C4-2B (cell line): Measurements from ENCODE around the gene COMTD1.
"Not testable (repeated sequence)": the region's sequence is repeated elsewhere in the genome, so short reads cannot be mapped to it uniquely, and the experiment has no call there.

Experiments
- H3K27ac ChIP-seq: fragments of 450-650 bp; 2 replicates; pipeline ENCODE4 v1.5.1; 2017
- ZFX ChIP-seq: fragments of 450-650 bp; IDR thresholded peaks from 2 replicates; pipeline ENCODE4 v1.6.1; 2017
- TF ChIP-seq, protein P1 (sequence below): fragments of 450-650 bp; conservative IDR thresholded peaks from 2 replicates; pipeline ENCODE4 v1.5.1; 2017; ENCODE audit warnings: mild to moderate bottlenecking

Gene COMTD1

DNA sequence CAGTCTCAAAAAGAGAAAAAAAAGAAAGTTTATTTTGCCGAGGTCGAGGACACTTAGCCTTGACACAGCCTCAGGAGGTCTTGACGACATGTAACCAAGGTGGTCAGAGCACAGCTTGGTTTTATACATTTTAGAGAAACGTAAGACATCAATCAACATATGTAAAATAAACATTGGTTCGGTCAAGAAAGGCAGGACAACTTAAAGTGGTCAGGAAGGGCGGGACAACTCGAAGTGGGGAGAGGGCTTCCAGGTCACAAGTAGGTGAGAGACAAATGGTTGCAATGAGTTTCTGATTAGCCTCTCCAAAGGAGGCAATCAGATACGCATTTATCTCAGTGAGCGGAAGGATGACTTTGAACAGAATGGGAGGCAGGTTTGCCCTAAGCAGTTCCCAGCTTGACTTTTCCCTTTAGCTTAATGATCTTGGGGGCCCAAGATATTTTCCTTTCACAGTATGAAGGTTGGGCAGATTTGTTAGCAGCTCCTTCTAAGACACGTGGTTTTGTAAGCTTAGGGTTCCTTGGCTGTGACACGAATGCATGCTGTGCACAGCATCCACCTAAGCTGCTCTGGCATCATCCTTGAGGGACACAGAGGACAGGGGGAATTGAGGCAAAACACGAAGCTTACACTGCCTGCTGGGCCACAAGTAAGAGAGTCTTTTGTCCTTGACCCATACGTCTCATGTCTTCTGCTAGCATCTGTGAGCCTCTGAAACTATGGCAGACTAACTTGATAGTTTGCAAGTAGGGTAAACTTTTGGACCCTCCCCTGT lies 28.5 kb downstream of the COMTD1 start:
- no peak overlapping the region for H3K27ac ChIP-seq
- TF ChIP-seq, protein P1, sequence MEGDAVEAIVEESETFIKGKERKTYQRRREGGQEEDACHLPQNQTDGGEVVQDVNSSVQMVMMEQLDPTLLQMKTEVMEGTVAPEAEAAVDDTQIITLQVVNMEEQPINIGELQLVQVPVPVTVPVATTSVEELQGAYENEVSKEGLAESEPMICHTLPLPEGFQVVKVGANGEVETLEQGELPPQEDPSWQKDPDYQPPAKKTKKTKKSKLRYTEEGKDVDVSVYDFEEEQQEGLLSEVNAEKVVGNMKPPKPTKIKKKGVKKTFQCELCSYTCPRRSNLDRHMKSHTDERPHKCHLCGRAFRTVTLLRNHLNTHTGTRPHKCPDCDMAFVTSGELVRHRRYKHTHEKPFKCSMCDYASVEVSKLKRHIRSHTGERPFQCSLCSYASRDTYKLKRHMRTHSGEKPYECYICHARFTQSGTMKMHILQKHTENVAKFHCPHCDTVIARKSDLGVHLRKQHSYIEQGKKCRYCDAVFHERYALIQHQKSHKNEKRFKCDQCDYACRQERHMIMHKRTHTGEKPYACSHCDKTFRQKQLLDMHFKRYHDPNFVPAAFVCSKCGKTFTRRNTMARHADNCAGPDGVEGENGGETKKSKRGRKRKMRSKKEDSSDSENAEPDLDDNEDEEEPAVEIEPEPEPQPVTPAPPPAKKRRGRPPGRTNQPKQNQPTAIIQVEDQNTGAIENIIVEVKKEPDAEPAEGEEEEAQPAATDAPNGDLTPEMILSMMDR = no peak
- no peak for TF ChIP-seq ZFX

DNA sequence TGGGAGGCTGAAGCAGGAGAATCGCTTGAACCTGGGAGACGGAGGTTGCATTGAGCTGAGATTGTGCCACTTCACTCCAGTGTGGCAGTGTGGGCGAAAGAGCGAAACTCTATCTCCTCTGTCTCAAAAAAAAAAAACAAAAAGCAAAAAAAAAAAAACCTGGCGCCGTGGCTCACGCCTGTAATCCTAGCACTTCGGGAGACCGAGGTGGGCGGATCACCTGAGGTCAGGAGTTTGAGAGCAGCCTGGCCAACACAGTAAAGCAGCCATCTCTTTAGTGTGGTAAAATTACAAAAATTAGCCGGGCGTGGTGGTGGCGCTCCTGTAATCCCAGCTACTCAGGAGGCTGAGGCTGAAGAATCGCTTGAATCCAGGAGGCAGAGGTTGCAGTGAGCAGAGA lies 29.1 kb downstream of the COMTD1 start:
- H3K27ac ChIP-seq = 0 out of 2 replicates have a peak overlapping the region, but pooled peaks have one; percentile 3

DNA sequence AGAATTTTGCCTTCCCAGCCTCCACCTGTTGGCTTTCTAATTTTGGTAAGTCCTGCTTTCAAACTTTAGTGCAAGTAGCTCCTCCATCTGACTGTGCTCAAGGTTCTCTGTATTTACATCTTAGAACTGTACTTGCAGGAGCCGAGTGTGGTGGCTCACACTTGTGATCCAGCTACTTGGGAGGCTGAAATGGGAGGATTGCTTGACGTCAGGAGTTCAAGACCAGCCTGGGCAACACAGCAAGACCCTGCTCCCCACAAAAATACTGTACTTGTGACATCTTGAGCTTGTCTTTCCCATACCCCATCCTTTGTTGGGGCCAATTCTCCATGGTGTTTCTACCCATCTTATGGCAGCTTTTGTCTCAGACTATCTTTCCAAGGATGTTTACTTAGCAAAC lies 29.8 kb downstream of the COMTD1 start:
- TF ChIP-seq ZFX = no peak
- TF ChIP-seq, protein P1 = no peak
- H3K27ac ChIP-seq = no peak overlapping the region

DNA sequence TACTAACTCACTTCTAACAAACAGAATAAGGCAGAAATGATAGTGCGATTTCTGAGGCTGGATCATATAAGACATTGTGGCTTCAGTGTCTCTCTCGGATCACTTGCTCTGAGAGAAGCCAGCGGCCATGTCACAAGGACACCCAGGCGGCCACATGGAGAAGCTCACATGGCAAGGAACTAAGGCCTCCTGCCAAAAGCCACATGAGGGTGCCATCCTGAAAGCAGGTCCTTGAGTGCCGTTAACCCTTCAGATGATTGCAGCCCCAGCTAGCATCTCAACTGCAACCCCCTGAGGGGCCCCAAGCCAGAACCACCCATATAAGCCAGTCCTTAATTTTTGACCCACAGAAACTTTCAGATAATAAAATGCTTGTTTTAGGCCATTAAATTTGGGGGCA lies 32.0 kb downstream of the COMTD1 start:
- TF ChIP-seq, protein P1 = no peak
- no peak for TF ChIP-seq ZFX
- H3K27ac ChIP-seq = no peak overlapping the region

DNA sequence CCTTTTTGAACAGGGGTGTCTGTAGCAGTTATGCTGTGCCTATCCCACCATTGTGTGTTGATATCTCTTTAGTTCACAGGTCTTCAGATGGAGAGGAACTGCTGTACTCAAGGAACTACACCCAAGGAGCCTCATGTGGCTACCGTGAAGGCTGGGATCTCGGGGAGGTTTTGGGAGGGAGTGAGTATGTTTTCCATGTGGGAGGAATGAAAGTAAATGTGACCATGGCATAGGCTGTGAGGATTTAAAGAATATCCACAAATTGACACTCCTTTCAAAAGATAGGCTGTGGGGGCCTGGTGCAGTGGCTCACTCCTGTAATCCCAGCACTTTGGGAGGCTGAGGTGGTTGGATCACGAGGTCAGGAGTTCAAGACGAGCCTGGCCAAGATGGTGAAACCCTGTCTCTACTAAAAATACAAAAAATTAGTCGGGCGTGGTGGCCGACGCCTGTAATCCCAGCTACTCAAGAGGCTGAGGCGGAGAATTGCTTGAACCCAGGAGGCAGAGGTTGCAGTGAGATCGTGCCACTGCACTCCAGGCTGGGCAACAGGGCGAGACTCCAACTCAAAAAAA lies 32.6 kb downstream of the COMTD1 start:
- H3K27ac ChIP-seq = not testable (repeated sequence)

DNA sequence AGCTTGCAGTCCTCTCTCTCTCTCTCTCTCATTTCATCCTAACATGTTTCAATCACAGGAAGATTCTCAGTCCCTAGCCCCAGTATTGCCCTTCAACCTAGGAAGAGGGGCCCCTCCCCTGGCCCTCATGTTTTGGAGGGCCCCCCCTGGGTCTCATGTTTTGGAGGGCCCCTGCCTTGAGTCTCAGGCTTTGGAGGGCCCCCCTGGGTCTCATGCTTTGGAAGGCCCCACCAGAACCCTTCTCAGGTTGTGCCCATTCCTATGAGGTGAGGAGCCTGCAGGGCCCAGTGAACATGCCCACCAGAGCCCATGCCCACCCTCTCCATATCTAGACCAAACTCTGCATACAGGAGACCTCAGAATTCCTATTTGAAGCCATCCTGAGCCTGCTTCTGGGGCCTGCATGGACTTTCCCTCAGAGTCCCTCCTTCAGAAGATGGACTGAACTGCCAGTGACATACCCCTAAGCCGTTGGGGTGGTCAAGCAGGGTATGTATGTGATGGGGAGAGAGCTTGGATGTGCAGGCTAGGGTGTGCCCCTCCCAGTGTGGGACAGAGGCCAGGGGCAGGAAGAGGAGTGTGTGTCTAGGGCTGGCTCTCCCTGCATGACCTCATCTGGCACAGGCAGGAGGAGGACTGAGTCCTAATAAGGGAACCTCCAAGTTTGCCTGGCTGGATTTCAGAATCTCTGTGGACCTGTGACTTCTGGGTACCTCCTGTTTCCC lies 33.3 kb downstream of the COMTD1 start:
- TF ChIP-seq, protein P1 = no peak
- TF ChIP-seq ZFX = no peak
- no peak overlapping the region for H3K27ac ChIP-seq

DNA sequence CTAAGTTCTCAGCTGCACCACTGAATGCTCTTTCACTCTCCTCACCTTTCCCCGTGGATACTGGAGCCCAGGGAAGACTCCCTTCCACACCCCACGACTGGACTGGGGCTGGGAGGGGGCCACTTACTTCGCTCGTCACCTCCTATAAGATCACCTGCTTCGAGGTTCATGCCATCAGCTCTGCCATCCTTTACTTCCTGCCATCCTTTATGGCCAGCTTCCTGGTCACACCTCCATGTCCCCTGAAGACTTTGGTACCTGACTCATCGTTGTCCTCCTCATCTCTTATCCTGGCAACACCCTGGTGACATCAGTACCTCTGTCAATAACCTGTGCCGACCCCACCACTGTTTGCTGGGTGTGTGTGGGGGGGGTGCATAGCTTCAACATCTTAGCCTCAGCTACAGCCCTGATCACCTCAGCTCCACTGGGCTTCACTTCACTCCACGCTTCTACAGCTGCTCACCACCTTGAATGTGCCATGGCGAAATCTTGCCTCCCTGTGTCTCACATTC lies 33.9 kb downstream of the COMTD1 start:
- H3K27ac ChIP-seq = no peak overlapping the region
- no peak for TF ChIP-seq ZFX
- TF ChIP-seq, protein P1 = no peak

DNA sequence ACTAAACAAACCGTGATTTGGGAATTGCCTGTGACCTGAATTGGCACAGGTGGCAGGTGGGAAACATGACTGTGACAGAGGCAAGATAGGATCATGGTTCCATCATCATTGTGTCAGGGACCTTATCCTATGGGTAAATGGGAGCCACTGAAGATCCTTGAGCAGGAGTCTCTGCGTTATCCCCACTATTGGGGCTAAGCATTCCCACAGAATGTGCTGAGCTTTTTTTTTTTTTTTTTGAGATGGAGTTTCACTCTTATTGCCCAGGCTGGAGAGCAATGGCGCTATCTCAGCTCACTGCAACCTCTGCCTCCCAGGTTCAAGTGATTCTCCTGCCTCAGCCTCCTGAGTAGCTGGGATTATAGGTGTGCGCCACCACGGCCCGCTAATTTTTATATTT lies 35.8 kb downstream of the COMTD1 start:
- not testable (repeated sequence) for H3K27ac ChIP-seq
